ENCODE results near the gene TCF12. TPM values are rescaled to one million over a fixed set of nuclear protein-coding genes. Genes with fewer than 3 reads are reported as not detected.
A peak's percentile ranks its signal among the peaks of the same experiment; 100 is the strongest.
"Not testable (repeated sequence)": the region's sequence is repeated elsewhere in the genome, so short reads cannot be mapped to it uniquely, and the experiment has no call there.

Gene TCF12
- polyA plus RNA-seq, 12 donors, result 103 to 161 (median 152) TPM; not detected in 1

DNA sequence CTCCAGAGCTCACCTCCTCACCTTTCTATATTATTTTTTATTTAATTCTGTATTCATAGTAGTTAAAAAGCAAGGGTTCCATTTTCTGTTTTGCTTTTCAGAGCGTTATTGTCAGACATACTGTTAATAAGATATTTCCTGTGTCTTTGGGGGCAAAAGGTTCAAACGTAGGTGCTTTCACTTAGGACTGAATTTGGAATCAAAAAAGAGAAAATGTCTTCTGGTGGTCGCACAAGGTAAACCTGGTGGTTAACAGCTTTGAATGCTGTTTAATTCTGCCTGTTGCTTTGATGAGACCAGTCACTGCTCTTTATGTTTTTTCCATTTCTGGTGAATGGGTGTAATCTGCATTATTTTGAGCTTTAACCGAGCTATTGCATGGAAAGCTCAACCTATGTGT is 212.5 kb downstream of the TCF12 start:
- no peak for DNase-seq

DNA sequence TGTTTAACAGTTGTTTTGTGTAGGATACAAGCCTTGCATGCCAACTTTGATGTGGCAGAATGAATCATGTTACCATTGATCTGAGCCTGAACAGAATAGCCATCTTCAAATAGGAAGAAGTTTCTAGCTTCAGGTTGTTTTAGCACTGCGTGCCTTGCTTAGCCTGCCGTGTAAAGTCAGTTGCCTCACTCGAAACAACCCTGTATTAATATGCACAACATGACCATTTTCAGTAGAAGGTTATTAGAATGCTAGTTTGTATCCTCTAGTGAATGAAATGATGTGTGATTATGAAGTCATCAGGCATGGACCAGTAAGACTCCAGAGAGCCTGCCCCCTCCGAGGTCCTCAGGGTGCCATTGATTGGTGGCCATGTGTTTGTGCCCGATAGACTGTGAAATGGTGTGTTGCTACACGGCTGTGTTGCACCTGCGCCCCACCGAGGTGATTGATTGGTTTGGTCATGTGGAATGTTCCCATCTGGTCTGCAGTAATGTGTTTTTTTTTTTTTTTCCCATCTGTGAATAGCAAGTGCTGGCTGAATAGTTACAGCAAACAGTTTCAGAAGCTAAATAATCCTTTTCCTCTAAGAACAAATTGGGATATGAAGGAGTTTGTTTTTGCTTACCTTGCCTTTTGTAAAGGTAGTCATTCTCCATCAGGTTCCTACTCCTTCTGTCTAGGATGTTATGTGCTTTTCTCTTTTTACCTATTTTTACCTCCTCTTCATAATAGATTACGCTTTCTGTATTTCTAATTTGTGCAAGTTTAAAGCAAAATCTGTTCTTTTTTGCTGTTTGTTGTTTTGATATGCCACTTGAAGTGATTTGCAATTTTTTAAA is 214.9 kb downstream of the TCF12 start:
- no peak for DNase-seq

DNA sequence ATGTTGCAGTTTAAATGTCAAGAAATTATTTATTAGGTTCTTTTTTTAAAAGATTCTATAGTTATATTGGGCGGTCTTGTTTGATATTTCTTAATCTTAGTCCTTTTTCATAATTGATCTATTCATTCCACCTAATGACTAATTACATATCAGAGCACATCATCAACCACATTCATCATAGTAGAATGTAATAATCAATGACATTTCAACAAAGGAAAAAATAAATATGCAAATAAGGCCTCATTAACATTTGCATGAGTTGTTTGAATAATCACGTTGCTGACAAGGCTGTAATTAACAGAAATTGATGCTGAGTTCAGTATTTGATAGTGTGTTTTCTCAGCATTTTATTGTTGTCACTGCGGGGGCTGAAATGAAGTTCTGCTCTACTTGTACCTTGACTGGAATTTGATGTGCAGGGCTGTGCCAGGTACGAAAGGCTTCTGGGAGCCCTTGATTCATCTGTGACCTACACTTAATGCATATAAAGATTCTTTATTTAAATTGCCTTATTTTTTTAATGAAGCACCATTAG is 215.7 kb downstream of the TCF12 start:
- DNase-seq, result no peak

DNA sequence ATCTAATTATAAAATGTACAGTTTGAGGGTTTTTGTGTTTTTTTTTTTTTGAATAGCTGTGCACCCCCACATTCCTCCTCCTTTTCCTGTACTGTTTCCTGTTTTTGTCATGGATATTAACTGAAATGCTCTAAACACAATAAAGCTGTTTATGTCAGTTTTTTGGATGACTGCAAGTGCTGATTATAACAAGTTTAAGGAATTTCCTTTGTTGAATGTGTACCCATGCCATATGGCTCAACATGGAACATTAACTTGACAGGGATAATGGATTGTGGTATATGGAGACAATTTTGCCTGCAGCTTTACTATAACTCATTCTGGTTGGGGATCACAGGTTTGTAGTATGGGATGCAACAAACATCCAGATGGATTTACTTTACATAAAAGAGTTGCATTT is 216.4 kb downstream of the TCF12 start:
- DNase-seq, result no peak

DNA sequence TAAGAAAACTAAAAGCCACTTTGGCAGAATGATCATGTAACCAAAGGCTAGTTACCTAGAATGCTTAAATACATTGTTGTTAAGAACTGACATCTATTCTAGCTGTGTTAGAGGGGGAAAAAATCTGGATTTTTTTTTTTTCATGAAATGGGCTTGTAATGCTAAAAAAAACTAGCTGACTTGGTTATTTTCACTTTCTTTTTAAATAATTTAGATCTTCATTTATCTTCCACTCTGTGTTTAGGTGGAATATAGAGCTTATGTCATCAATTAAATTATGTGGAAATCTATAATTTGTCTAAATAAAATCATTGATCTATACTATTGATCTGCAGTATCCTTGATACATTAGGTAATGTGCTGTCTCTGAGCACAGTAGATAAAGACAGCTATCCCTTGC is 217.4 kb downstream of the TCF12 start:
- DNase-seq, result no peak

DNA sequence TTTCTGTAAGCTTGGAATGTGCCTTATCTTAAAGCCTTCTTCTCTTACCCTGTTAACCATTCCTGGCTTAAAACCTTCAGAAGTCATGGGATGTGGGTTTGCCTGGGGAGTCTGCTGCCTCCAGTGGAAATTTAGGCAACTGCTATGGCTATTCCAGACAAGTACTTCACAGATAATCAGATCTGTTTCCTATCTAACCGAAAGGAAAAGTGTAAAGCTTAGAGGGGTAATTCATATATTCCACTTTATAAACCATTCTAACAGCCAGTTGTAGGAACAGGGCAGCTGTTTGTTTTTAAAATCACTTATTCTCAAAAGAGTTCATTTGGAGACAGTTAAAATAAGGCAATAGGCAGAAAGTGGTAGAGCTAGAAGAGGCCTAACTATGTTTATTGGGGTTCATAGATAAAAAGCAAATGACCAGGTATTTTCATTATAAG is 219.9 kb downstream of the TCF12 start:
- no peak for DNase-seq

DNA sequence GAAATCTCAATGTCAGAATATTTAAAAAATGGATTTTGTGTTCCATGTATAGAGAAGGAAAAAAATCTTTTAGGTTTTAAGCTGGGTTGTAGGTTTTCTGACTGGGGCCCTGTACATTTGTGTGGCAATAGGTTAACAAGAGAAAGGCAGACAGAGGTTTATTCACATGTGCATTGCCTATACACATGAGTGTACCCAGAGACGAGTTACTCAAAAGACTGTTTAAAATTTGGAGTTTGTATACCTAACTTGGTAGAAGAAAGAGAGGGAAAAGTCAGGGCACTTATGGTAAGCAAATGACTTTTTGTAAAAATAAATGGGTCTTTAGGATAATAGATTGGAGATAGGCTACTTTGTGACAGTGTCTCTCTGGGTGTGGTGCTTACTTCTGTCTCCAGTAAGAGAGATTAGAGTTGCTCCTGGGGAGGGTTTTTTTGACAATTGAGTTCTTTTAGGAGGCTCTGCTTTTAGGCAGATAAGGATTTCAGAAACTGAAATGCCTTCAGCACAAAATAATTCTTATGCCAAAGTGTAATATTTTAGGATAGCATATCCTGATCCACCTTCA is 225.2 kb downstream of the TCF12 start:
- DNase-seq, result no peak

DNA sequence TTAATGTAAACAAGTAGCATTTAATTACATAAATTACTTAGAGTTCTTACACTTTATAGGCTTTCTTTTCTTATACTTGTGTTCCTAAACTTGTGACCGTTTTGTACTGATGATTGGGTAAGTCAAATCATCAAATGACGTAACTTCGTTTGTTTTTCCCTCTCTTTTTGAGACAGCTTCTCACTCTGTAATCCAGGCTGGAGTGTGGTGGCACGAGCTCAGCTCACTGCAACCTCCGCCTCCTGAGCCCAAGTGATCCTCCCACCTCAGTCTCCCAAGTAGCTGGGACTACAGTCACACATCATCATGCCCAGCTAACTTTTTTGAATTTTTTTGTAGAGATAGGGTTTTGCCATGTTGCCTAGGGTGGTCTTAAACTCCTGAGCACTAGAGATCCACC is 226.0 kb downstream of the TCF12 start:
- no peak for DNase-seq

DNA sequence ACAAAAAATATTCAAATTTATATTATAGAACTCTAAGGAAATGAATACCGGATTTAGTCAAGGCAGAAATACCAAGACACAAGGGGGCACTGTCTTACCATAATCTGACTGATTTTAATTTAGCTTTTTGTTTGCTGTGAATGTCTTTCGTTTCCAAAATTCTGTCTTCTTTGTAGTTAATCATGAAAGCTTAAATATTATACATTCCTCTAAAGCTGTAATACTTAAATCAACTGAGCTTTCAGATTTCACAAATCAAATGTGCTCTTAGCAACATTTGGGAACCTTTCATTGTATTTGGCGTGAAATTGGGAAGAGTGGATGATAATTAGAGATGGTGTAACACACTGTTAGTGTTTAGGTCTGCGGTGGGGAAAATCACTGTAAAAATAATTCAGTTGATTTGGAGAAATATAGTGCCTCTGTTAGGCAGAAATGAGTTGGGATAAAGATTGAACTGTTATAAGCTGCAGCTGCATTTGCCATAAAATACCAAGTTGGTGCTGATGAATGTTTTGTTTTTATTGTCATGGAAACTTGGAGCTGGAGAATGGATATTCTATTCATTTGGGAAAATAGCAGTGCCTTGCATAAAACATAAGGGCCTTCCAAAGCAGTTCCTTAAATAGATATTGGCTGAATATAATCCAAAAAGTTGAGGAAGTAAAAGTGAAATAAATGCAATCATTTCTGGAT is 228.2 kb downstream of the TCF12 start:
- DNase-seq, result peak; percentile 85

DNA sequence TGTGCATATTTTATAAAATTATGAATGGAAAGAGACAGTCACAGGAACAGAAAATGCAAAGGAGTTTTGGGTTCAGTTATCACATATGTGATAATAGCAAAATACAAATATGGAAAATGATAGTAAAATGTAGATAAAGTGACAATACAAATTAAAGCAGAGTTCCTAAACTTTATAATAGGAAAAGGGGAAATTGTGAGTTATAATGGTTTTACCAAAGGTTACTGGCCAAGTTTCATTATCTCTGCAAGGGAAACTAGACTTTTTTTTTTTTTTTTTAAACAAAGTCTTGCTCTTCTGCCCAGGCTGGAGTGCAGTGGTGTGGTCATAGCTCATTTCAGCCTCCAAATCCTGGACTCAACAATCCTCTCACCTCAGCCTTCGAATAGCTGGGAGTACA is 229.2 kb downstream of the TCF12 start:
- DNase-seq, result no peak

DNA sequence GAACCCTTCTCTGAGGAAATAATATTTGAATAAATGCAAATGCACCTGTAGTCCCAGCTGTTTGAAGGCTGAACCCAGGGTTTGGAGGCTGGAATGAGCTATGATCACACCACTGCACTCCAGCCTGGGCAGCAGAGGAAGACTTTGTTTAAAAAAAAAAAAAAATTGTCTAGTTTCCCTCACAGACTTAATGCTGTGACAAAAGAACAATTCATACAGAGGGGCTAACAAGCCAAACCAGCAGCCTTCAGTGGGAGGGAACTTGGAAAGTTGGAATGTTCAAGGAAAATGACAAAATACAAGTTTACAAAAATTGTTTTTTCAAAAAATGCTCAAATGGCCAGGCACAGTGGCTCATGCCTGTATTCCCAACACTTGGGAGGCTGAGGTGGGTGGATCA is 229.8 kb downstream of the TCF12 start:
- DNase-seq, result no peak

DNA sequence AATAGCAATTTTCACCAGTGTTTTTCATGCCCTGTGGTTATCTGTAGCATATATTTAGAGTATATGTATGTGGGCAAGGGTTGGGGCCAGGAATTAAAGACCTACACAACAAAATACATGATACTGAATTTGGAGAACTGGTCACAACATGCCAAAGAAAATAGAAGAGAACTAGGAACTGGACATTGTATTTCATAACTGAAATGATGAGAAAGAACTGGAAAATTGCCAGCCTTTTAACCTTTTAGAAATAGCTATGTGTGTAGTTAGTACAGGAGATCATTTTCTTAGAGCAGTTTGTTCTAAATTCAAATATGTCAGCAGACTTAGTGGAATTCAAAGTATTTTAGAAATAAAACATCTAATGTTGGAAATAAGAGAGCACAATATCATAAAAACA is 230.8 kb downstream of the TCF12 start:
- no peak for DNase-seq

DNA sequence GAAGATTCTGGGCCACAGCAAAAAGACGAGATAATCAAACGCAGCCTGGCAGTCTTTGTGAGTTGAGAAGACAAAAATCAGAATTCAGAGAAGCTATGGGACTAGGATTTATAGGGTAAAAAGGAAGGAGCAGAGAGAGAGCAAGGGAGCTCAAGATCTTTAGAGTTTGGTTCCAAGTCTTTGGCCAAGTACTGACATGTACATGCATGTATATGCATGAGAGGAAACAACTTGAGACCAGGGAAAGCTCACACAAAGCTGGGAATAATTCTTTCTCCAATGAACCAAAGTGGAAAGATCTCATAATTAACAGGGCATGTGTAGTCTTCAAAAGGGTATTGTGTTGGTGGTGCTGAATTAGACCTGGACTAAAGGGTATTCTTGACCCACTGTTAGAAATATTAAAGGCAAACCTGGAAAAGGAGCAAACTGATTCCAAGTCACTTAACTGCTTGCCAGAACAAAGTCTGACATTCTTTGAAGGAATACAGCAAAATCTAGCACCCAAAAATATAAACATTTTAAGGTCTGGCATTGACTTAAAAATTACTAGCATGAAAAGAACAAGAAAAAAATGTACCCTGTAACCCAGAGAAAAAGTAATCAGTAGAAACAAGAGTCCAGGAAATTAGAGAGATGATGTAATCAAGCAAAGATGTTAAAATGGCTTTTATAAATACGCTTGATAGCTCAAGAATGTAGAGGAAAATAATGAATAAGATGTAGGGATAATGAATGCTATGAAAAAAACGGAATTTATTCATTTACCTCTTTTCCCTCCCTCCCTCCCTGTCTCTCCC is 231.8 kb downstream of the TCF12 start:
- no peak for DNase-seq

DNA sequence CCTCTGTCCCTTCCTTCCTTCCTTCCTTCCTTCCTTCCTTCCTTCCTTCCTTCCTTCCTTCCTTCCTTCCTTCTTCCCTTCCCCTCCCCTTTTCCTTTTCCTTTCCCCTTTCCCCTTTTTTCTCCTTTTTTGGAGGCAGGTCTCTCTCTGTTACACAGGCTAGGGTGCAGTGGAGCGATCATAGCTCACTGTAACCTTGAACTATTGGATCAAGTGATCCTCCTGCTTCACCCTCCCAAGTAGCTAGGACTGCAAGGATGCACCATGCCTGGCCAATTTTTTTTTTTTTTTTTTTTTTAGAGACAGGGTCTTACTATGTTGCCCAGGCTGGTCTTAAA is 232.4 kb downstream of the TCF12 start:
- DNase-seq, result not testable (repeated sequence)

DNA sequence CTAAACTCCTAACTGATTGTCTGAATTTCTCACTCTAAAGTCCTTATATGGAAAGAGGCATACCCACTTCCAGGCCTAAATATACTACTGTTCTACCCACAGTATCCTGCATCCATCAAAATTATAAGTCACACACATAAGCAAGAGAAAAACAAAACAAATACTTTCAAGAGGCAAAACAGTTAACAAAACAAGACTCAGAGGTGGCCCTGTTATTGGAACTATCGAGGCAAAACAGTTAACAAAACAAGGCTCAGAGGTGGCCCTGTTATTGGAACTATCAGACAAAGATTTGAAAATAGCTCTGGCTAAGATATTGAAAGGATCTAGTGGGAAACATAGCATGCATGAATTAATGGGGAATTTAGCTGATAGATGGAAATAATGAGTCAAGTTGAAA is 233.7 kb downstream of the TCF12 start:
- no peak for DNase-seq

DNA sequence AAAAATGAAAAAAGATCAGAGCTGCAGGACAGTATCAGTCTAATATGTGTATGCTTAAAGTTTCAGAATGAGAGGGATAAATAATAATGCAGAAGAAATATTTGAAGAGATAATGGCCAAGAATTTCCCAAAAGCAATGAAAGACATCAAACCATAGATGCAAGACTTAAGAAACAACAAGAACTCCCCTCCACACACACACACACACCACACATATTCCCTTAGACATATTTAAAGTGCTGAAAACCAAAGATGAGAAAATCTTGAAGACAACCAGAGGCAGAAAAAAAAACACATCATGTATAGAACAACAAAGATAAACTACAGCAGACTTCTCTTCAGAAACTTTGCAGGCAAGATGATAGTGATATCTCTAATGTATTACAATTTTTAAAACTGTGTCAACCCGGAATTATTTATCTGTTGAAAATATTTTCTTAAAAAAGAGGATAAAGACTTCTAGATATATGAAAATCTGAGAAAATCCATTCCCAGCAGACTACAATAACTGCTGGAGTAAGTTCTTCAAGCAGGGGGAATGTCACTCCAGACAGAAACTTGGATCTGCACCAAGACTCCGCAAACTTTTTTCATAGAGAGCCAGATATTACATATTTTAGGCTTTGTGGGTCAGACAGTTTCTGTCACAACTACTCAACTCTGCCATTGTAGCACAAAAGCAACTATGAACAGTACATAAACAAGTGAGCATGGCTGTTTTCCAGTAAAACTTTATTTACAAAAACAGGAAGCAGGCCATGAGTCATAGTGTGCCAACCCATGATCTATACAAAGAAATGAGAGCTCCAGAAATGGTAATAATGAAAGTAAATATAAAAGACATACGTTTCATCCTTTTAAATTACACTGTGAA is 234.5 kb downstream of the TCF12 start:
- DNase-seq, result no peak

DNA sequence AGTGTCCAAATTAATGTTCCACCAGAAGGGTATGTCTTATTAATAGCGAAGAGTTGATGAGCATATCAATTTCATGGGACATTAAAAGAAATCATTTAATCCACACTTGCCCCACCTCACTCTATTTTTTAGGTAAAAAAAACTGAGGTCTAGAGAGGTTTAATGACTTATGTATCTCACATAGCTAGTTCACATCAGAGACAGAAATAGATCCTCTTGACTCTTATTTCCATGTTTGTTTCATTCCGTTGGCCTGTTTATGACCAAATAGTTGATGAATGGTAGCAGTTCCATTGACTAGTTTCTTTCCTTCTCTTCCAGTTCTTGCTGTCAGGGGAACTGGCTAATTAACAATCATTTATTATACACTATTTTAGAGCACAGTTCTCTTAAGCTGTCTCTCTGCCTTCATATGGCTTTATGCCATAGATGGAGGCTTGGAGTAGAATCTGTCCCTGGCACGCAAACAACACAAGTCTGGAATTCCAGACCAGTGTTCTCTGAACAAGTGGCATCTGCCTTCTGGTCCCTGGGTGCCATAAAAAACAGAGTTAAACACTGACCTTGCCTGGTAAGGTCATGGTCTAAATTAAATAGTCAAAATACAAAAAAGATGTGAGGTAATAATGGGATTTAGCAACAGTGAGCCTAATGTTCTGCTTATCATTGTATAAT is 237.9 kb downstream of the TCF12 start:
- DNase-seq, result no peak

DNA sequence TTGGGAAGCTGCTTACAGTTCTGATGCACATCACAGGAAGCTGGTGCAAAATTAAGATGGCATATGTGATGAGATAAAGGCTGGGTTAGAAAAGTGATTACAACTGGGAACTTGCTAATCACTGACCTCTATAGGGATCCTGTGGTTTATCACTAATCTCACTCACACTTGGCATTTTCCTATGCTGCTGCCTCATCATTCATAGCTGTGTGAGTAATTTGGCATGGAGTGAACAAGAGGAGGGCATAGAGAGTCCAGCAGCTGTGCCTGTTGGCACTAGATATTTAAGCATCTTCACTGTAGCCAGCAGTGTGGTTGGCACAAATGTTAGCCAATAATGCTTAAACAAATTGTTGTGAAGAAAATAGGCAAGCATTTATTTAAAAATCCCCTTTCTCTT is 240.1 kb downstream of the TCF12 start:
- peak; percentile 37 for DNase-seq

DNA sequence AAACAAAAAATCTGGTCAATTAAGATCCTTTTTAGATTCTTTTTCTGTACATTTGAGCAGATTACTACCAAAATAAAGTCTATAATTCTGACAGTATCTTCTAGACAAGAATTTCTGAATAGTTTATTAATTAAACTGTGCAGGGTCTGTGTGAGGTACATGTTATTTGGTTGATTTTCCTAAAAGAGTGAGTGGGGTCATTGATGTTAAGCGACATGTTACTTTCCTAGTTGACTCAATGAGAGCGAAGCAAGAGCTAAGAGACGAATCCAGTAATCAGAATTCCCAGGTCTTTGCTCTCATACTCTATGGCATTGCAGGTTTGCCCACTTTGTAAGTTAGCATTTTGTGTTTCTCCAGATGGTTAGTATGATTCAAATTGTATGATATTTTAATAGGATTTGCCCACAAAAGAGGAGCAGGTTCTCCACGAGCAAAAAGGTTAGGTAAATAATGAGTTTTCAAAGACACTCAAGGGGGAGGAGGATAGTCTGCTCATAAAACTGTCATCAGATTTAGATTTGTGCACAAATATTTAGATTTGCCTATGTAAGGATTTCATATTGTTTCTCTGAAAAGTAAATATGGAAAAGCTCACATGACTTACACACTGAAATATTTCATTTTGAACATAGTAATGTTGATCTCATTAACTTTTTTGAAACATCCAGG is 240.7 kb downstream of the TCF12 start:
- no peak for DNase-seq

DNA sequence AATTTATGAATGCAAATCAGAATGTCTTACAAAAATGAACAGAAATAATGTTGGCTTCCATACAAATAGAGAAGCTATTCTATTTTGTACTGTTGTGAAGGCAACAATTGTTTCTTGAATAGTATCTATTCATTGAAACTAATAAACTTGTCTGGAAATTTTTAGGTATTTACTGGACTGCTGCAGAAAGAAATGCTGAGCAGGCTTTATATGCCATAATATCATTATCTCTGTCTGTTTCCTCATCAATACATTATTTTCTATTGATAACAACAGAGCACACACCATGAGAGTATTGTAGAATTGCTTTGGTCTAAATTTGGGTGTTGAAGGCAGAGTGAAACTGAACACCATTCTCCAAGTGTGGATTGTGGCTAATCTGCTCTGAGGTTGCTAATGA is 241.3 kb downstream of the TCF12 start:
- DNase-seq, result no peak
